ENCODE results near the gene UGT2B11. TPM values are rescaled to one million over a fixed set of nuclear protein-coding genes. Genes with fewer than 3 reads are reported as not detected.
"Not testable (repeated sequence)": the region's sequence is repeated elsewhere in the genome, so short reads cannot be mapped to it uniquely, and the experiment has no call there.

Gene UGT2B11
- total RNA-seq, 1 donor from 2014 or later, result 0.93 TPM

DNA sequence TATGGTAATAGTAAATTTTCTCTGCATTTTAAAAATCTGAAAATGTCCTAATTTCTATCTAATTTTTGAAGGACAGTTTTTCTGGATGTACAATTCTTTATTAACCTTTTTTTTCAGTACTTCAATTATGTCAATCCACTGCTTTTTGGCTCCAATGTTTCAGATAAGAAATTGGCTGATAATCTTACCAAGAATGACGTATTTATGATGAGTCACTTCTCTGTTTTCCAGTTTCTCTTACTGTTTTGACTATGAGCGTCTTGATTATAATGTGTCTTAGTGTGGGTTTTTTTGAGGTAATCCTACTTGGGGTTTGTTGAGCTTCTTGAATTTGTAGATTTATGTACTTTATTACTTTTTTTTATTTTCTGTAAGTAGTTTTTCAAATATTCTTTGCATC lies 47.2 kb downstream of the UGT2B11 start:
- no peak overlapping the region for H3K27ac Mint-ChIP-seq
- TF ChIP-seq, protein P1, sequence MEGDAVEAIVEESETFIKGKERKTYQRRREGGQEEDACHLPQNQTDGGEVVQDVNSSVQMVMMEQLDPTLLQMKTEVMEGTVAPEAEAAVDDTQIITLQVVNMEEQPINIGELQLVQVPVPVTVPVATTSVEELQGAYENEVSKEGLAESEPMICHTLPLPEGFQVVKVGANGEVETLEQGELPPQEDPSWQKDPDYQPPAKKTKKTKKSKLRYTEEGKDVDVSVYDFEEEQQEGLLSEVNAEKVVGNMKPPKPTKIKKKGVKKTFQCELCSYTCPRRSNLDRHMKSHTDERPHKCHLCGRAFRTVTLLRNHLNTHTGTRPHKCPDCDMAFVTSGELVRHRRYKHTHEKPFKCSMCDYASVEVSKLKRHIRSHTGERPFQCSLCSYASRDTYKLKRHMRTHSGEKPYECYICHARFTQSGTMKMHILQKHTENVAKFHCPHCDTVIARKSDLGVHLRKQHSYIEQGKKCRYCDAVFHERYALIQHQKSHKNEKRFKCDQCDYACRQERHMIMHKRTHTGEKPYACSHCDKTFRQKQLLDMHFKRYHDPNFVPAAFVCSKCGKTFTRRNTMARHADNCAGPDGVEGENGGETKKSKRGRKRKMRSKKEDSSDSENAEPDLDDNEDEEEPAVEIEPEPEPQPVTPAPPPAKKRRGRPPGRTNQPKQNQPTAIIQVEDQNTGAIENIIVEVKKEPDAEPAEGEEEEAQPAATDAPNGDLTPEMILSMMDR (IDR thresholded peaks at IDR 0.05; ENCODE audit: unreplicated experiment), result no peak
- peaks cover 7% of the 10 kb centered on the region for H3K4me1 Mint-ChIP-seq (ENCODE audit: low read depth)
- H3K4me3 Mint-ChIP-seq (ENCODE audit: low read depth), result no peak overlapping the region
- peaks cover 18% of the 10 kb centered on the region for H3K36me3 Mint-ChIP-seq (ENCODE audit: insufficient read depth)
- no peaks in the 10 kb centered on the region for H3K27me3 Mint-ChIP-seq
- no peak for DNase-seq (ENCODE audit: low spot score, unreplicated experiment)
- peaks cover 18% of the 10 kb centered on the region for H3K9me3 Mint-ChIP-seq (ENCODE audit: low read depth)

- H3K4me1 Mint-ChIP-seq (ENCODE audit: low read depth); H3K27ac Mint-ChIP-seq; DNase-seq (ENCODE audit: low spot score, unreplicated experiment); H3K27me3 Mint-ChIP-seq; H3K4me3 Mint-ChIP-seq (ENCODE audit: low read depth): not testable (repeated sequence)
- Mint-ChIP-seq H3K9me3 (ENCODE audit: low read depth) (peaks cover 18% of the 10 kb centered on the region), H3K36me3 (ENCODE audit: insufficient read depth) (peaks cover 18% of the 10 kb centered on the region)
Measured at GRCh38 chr4:69166376-69166775, 48.2 kb downstream of the UGT2B11 start.

DNA sequence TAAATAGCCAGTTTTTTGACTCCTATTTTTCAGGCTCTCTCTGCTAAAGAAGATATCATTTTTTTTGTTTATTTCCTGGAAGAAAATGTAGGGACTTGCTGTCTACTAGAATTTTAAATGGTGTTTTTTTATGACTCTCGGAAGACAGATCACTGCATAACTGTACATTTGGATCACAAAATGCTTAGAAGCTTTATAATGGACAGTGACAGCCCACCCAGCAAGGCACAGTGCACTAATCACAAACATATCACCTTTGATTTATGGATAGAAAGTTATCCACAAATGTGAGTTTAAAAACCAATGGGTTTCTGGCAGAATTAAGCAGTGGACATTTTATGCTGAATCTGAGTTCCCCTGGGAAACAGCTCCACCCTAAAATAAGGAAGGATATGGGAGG lies 48.8 kb downstream of the UGT2B11 start:
- H3K27me3 Mint-ChIP-seq; H3K4me3 Mint-ChIP-seq (ENCODE audit: low read depth); DNase-seq (ENCODE audit: low spot score, unreplicated experiment); H3K27ac Mint-ChIP-seq; H3K4me1 Mint-ChIP-seq (ENCODE audit: low read depth): not testable (repeated sequence)
- H3K9me3 Mint-ChIP-seq (ENCODE audit: low read depth), result peaks cover 18% of the 10 kb centered on the region
- H3K36me3 Mint-ChIP-seq (ENCODE audit: insufficient read depth), result peaks cover 18% of the 10 kb centered on the region

GRCh38 chr4:69156913-69157312 lies 57.6 kb downstream of the UGT2B11 start:
- no peak overlapping the region for H3K4me3 Mint-ChIP-seq (ENCODE audit: low read depth)
- H3K27ac Mint-ChIP-seq, result no peak overlapping the region
- no peak for DNase-seq (ENCODE audit: low spot score, unreplicated experiment)
- TF ChIP-seq, protein P1 (IDR thresholded peaks at IDR 0.05; ENCODE audit: unreplicated experiment), result peak; percentile 13
- H3K27me3 Mint-ChIP-seq, result no peaks in the 10 kb centered on the region
- no peaks in the 10 kb centered on the region for H3K4me1 Mint-ChIP-seq (ENCODE audit: low read depth)
- H3K36me3 Mint-ChIP-seq (ENCODE audit: insufficient read depth), result no peaks in the 10 kb centered on the region
- H3K9me3 Mint-ChIP-seq (ENCODE audit: low read depth), result peaks cover 5% of the 10 kb centered on the region

DNA sequence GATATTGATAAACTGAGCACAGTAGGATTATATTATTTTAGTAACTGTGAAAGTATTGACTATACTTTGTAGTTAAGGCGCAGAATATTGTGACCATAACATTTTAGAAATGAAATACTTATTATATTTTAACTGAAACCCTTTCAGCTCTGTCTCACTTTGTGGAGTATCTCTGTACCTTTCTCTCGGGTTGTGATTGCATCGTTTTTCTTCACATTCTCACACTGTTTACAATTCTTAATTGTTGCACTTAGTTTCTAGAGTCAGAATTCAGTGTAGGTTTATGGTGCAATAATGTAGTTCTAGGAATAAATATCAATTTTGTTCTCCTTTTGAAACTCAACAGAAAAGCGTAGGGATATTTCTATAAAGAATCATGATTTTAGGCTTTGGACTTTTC lies 60.5 kb downstream of the UGT2B11 start:
- TF ChIP-seq, protein P1 (IDR thresholded peaks at IDR 0.05; ENCODE audit: unreplicated experiment), result no peak
- Mint-ChIP-seq H3K27ac (no peak overlapping the region), H3K9me3 (ENCODE audit: low read depth) (no peaks in the 10 kb centered on the region), H3K4me3 (ENCODE audit: low read depth) (no peak overlapping the region), H3K36me3 (ENCODE audit: insufficient read depth) (no peaks in the 10 kb centered on the region), H3K27me3 (no peaks in the 10 kb centered on the region), H3K4me1 (ENCODE audit: low read depth) (no peaks in the 10 kb centered on the region)
- DNase-seq (ENCODE audit: low spot score, unreplicated experiment), result no peak

Other genes starting within 250 kb of the UGT2B11 start
- 1.1 and 1.2 TPM in 2 replicates for gene UGT2B7, start 118.3 kb downstream of the UGT2B11 start, total RNA-seq
- not detected in 2 replicates for gene UGT2B28, start 65.7 kb upstream of the UGT2B11 start, total RNA-seq

Measured in progenitor cell of endocrine pancreas (in vitro differentiated cells).